Tibial nerve (tissue), 4 donors: ENCODE results near the gene RPS27L. TPM values are rescaled to one million over a fixed set of nuclear protein-coding genes. Genes with fewer than 3 reads are reported as not detected.

Source experiments
- DNase-seq, 2 donors: peaks; one replicate each; pipeline ENCODE4 v3.0.0-alpha.2; 2019; ENCODE audit warnings: low spot score in 2 of 2
- H3K27ac ChIP-seq, 4 donors: fragments of 200-600 bp; sonication (generic) in 3 of 4; one replicate each; pipeline ENCODE4 v1.5.1; 2017 to 2019; ENCODE audit warnings: mild to moderate bottlenecking in 1 of 4
- H3K27me3 ChIP-seq, 2 donors: fragments of 200-600 bp; sonication (generic) in 1 of 2; one replicate each; pipeline versions ENCODE4 v1.5.1 to v1.6.0; 2017 to 2019
- H3K36me3 ChIP-seq, 3 donors: fragments of 200-600 bp; sonication (generic); one replicate each; pipeline ENCODE4 v1.5.1; 2018 to 2019
- H3K4me1 ChIP-seq, 4 donors: fragments of 200-600 bp; sonication (generic) in 3 of 4; one replicate each; pipeline ENCODE4 v1.5.1; 2017 to 2019
- H3K4me3 ChIP-seq, 4 donors: fragments of 200-600 bp; sonication (generic) in 3 of 4; one replicate each; pipeline ENCODE4 v1.5.1; 2017 to 2019; ENCODE audit warnings: mild to moderate bottlenecking in 1 of 4, moderate library complexity in 1 of 4
- H3K9me3 ChIP-seq, 4 donors: fragments of 200-600 bp; sonication (generic) in 3 of 4; one replicate each; pipeline ENCODE4 v1.5.1; 2017 to 2019
- EP300 ChIP-seq, 2 donors: sonication (generic); formaldehyde crosslinking; IDR thresholded peaks; one replicate each; pipeline ENCODE4 v1.6.1; 2017; ENCODE audit warnings: antibody characterized with exemption in 2 of 2, mild to moderate bottlenecking in 1 of 2
- POLR2A ChIP-seq, 2 donors: fragments of 450-650 bp; IDR thresholded peaks; one replicate each; pipeline ENCODE4 v1.6.1; 2017; ENCODE audit warnings: antibody characterized with exemption in 2 of 2, mild to moderate bottlenecking in 2 of 2, moderate library complexity in 2 of 2
- WGBS, 2 donors: methylation state at CpG; one replicate each; pipeline ENCODE4 v1.1.5; 2018; 5-methylcytosine and 5-hydroxymethylcytosine counted together
- total RNA-seq, 4 donors: library from RNA; depleted of rRNA; stranded (reverse); fragments of >200 nt; gene quantifications; one replicate each; pipeline ENCODE4 v1.1.0, GENCODE V29; 2016
- TF ChIP-seq, protein P1 (sequence below), 5 experiments: fragments of 200-600 bp in 3 of 5; fragments of 450-650 bp in 2 of 5; sonication (generic) in 3 of 5; IDR thresholded peaks; one replicate each; pipeline ENCODE4 v1.5.1; 2016 to 2019; ENCODE audit warnings: antibody characterized with exemption in 5 of 5, mild to moderate bottlenecking in 3 of 5, moderate library complexity in 2 of 5

The RPS27L gene
- total RNA-seq, 4 donors from 2014 or later: 50.3 to 83.7 (median 71.7) TPM

DNA sequence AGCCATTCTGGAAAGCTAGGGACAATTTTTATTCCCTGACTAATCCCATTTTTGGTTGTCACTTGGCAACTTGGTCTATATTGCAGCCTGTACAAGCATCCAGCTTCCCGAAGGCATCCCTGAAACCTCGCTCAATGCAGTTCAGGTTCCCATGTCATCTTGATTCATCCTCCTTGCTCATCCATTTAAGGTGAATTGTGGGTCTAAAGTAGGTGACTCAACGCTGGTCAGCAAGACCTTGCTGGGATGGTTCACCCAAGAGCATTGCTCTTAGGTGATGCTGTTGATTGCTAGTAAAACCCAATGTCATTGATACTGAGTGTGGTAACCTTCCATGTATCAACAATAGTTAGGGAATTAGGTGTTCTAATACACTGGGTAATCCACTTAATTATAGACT lies 19.0 kb upstream of the RPS27L start:
- no peak overlapping the region for H3K4me3 ChIP-seq
- H3K36me3 ChIP-seq: no peaks in the 10 kb centered on the region
- TF ChIP-seq POLR2A (IDR thresholded peaks at IDR 0.05) (no peak), EP300 (IDR thresholded peaks at IDR 0.05) (no peak)
- TF ChIP-seq, protein P1, sequence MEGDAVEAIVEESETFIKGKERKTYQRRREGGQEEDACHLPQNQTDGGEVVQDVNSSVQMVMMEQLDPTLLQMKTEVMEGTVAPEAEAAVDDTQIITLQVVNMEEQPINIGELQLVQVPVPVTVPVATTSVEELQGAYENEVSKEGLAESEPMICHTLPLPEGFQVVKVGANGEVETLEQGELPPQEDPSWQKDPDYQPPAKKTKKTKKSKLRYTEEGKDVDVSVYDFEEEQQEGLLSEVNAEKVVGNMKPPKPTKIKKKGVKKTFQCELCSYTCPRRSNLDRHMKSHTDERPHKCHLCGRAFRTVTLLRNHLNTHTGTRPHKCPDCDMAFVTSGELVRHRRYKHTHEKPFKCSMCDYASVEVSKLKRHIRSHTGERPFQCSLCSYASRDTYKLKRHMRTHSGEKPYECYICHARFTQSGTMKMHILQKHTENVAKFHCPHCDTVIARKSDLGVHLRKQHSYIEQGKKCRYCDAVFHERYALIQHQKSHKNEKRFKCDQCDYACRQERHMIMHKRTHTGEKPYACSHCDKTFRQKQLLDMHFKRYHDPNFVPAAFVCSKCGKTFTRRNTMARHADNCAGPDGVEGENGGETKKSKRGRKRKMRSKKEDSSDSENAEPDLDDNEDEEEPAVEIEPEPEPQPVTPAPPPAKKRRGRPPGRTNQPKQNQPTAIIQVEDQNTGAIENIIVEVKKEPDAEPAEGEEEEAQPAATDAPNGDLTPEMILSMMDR (IDR thresholded peaks at IDR 0.05): no peak
- H3K27me3 ChIP-seq: no peaks in the 10 kb centered on the region
- no peak for DNase-seq
- no peaks in the 10 kb centered on the region for H3K4me1 ChIP-seq
- H3K27ac ChIP-seq: no peak overlapping the region
- 79 to 100% methylated on average over 3 of the region's 3 CpGs for WGBS, 2 donors
- no peaks in the 10 kb centered on the region for H3K9me3 ChIP-seq

DNA sequence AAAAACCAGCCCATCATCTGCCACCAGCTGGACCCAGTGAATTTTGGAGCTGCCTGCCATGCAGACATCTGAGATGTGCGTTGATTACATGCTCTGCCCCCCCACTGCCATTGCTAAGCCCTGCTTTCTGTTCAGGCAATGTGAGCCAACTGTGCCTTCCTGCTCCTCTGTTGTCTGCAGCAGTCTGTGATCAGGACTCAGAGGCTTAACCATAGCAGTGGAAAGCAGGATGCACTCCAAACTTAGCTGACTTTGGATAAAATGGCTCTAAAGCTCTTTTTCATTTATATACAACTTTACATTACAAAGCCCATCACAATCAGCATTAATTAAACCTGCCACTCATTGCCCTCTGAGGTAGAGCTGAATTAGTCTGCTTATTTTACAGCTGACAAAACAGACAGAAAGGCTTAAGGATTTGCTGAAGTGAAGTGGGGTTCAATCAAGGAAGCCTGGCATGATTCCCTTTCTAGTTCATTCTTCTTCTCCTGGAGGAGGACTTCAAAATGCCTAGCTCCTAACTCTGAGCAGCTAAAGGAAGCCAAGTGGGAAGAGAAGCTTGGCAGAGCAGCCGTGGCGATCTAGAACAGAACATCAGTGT lies 15.7 kb upstream of the RPS27L start:
- no peaks in the 10 kb centered on the region for H3K36me3 ChIP-seq
- WGBS, 2 donors: 58 to 76% methylated on average over 3 of the region's 3 CpGs
- no peak overlapping the region for H3K27ac ChIP-seq
- no peaks in the 10 kb centered on the region for H3K27me3 ChIP-seq
- TF ChIP-seq POLR2A (IDR thresholded peaks at IDR 0.05): no peak
- TF ChIP-seq, protein P1 (IDR thresholded peaks at IDR 0.05): no peak
- TF ChIP-seq EP300 (IDR thresholded peaks at IDR 0.05): no peak
- no peak for DNase-seq
- no peaks in the 10 kb centered on the region for H3K9me3 ChIP-seq
- no peaks in the 10 kb centered on the region for H3K4me1 ChIP-seq
- H3K4me3 ChIP-seq: no peak overlapping the region

DNA sequence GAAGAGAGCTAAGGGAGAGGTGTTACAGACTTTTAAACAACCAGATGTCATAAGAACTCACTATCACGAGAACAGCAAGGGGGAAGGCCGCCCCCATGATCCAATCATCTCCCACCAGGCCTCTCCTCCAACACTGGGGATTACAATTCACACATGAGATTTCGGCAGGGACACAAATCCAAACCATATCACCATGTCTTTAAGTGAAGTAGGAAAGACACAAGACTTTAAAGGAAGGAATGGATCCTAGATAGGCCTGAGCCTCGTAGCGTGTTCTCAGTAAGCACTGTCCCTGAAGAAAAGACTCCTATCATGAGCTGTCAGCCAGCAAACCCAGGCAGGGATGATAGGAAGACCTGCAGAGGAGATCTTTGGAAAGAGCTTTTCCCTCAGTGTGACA lies 15.1 kb upstream of the RPS27L start:
- Histone ChIP-seq H3K36me3 (no peaks in the 10 kb centered on the region), H3K27me3 (no peaks in the 10 kb centered on the region), H3K4me3 (no peak overlapping the region), H3K9me3 (no peaks in the 10 kb centered on the region), H3K4me1 (no peaks in the 10 kb centered on the region), H3K27ac (no peak overlapping the region)
- 92 to 97% methylated on average over 5 of the region's 5 CpGs for WGBS, 2 donors
- TF ChIP-seq EP300 (IDR thresholded peaks at IDR 0.05): no peak
- TF ChIP-seq, protein P1 (IDR thresholded peaks at IDR 0.05): no peak
- DNase-seq: no peak

DNA sequence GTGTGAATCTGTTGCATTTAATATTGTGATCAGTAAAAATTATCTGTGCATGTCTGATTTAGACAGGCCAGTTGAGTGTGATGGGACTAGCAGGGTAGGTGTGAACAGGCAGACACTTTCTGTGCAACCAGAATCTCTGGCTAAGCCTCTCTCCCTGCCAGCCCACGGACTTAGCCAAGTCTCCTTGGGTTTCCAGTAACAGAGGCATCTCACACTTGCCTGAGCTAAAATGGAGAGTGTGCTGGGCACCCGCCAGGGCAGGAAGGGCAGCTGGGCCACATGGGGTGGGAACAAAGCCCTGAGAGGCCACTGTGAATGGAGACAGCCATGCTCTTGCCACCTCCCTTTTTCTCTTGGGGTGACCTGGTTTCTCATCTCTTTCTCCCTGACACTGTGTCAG lies 12.5 kb upstream of the RPS27L start:
- Histone ChIP-seq H3K27ac (no peak overlapping the region), H3K36me3 (no peaks in the 10 kb centered on the region), H3K4me3 (no peak overlapping the region), H3K4me1 (no peaks in the 10 kb centered on the region), H3K9me3 (no peaks in the 10 kb centered on the region), H3K27me3 (no peaks in the 10 kb centered on the region)
- TF ChIP-seq, protein P1 (IDR thresholded peaks at IDR 0.05): no peak
- TF ChIP-seq EP300 (IDR thresholded peaks at IDR 0.05) (no peak), POLR2A (IDR thresholded peaks at IDR 0.05) (no peak)
- DNase-seq: no peak
- 57 to 79% methylated on average over 2 of the region's 2 CpGs for WGBS, 2 donors

DNA sequence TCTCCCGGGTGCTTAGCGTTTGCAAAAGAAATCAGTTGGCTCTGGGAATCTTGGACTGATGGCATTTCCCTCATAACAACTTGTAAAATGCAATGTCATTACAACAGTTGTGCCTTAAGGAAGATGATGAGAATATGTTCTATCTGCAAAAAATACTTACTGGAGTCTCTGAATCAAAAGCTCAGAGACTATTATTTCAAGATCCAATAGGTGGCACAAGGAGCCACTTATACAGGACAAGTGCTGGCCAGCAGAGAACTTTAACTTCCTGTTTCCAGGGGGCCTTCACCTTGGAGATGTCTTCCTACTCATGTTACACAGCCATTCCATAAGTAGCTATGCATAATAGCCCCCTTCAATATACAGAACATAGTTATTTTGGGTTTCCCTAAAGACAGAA lies 8.9 kb upstream of the RPS27L start:
- Histone ChIP-seq H3K4me3 (no peak overlapping the region), H3K36me3 (no peaks in the 10 kb centered on the region), H3K27ac (no peak overlapping the region), H3K9me3 (no peaks in the 10 kb centered on the region), H3K27me3 (no peaks in the 10 kb centered on the region), H3K4me1 (no peaks in the 10 kb centered on the region)
- no peak for DNase-seq
- no peak for TF ChIP-seq POLR2A (IDR thresholded peaks at IDR 0.05)
- TF ChIP-seq, protein P1 (IDR thresholded peaks at IDR 0.05): no peak
- TF ChIP-seq EP300 (IDR thresholded peaks at IDR 0.05): no peak
- 57 to 78% methylated on average over 2 of the region's 2 CpGs for WGBS, 2 donors
